ENCODE measurements around the gene LAMA1. TPM values are rescaled to one million over a fixed set of nuclear protein-coding genes. Genes with fewer than 3 reads are reported as not detected.

LAMA1 gene
- total RNA-seq, 4 donors from 2014 or later: 0.48 to 2.9 (median 2.6) TPM; not detected in 1

GRCh38 chr18:6948281-6949055 lies 169.1 kb downstream of the LAMA1 start:
- Histone ChIP-seq H3K36me3 (no peaks in the 10 kb centered on the region), H3K27ac (peak overlapping the region; percentile 75 to 86 (median 79)), H3K4me1 (peaks cover 0 to 44% (median 31%) of the 10 kb centered on the region in 4 donors), H3K4me3 (no peak overlapping the region), H3K9me3 (no peaks in the 10 kb centered on the region), H3K27me3 (no peaks in the 10 kb centered on the region)
- TF ChIP-seq POLR2AphosphoS5 (IDR thresholded peaks at IDR 0.05) (peak in 1 of 3 donors; percentile 18), CTCF (IDR thresholded peaks at IDR 0.05) (no peak)
- 62 to 66% methylated on average over 13 to 16 of the region's 16 CpGs for WGBS, 2 donors (ENCODE audit: low coverage in 1 of 2)
- DNase-seq: no peak
- in situ Hi-C loops (cut with MboI; ENCODE audit: low pct_ligation_motif_present in 1 of 4, low pct_unique_long_range_greater_than_20kb in 1 of 4, low sequenced_read_pairs in 3 of 4): loop anchor here in 1 of 4 donors (25.0 kb wide), 1 partner anchor 239 kb away; no protein-coding TSS in a partner anchor
- intact Hi-C loops (cut with DNase I; ENCODE audit: low total_unique reads): no loop called here

- H3K27ac ChIP-seq: peak overlapping the region; percentile 75 to 86 (median 79)
Measured at GRCh38 chr18:6947338-6948030, 170.1 kb downstream of the LAMA1 start.

GRCh38 chr18:6943143-6943542 lies 174.5 kb downstream of the LAMA1 start:
- WGBS, 2 donors (ENCODE audit: low coverage in 1 of 2): 71 to 89% methylated on average over 6 of the region's 6 CpGs
- in situ Hi-C loops (cut with MboI; ENCODE audit: low pct_ligation_motif_present in 1 of 4, low pct_unique_long_range_greater_than_20kb in 1 of 4, low sequenced_read_pairs in 3 of 4): loop anchor here in 1 of 4 donors (25.0 kb wide), 1 partner anchor 244 kb away; no protein-coding TSS in a partner anchor
- Histone ChIP-seq H3K9me3 (no peaks in the 10 kb centered on the region), H3K36me3 (no peaks in the 10 kb centered on the region), H3K4me3 (no peak overlapping the region), H3K27ac (no peak overlapping the region), H3K4me1 (peaks cover 3 to 20% (median 12%) of the 10 kb centered on the region in 4 donors), H3K27me3 (no peaks in the 10 kb centered on the region)
- intact Hi-C loops (cut with DNase I; ENCODE audit: low total_unique reads): no loop called here
- DNase-seq: no peak
- TF ChIP-seq POLR2A (IDR thresholded peaks at IDR 0.05): no peak
- no peak for TF ChIP-seq CTCF (IDR thresholded peaks at IDR 0.05)
- TF ChIP-seq EP300 (IDR thresholded peaks at IDR 0.05; ENCODE audit: low read depth): no peak
- no peak for TF ChIP-seq POLR2AphosphoS5 (IDR thresholded peaks at IDR 0.05)

More at GRCh38 chr18:6947338-6948030, 170.1 kb downstream of the LAMA1 start:
- no peaks in the 10 kb centered on the region for H3K27me3 ChIP-seq
- H3K4me1 ChIP-seq: peaks cover 0 to 44% (median 31%) of the 10 kb centered on the region in 4 donors
- no peaks in the 10 kb centered on the region for H3K9me3 ChIP-seq
- H3K36me3 ChIP-seq: no peaks in the 10 kb centered on the region
- WGBS, 2 donors (ENCODE audit: low coverage in 1 of 2): 33 to 56% methylated on average over 4 to 10 of the region's 10 CpGs
- H3K4me3 ChIP-seq: peak overlapping the region in 1 of 4 donors; percentile 35
- TF ChIP-seq CTCF (IDR thresholded peaks at IDR 0.05): no peak
- peak; percentile 57 for TF ChIP-seq POLR2A (IDR thresholded peaks at IDR 0.05)
- TF ChIP-seq POLR2AphosphoS5 (IDR thresholded peaks at IDR 0.05): peak in 2 of 3 donors; percentile 50 to 54
- TF ChIP-seq EP300 (IDR thresholded peaks at IDR 0.05; ENCODE audit: low read depth): peak; percentile 43
- intact Hi-C loops (cut with DNase I; ENCODE audit: low total_unique reads) (no loop called here), in situ Hi-C loops (cut with MboI; ENCODE audit: low pct_ligation_motif_present in 1 of 4, low pct_unique_long_range_greater_than_20kb in 1 of 4, low sequenced_read_pairs in 3 of 4) (loop anchor here in 1 of 4 donors (25.0 kb wide), 1 partner anchor 240 kb away; no protein-coding TSS in a partner anchor)
- DNase-seq: peak; percentile 78

- in situ Hi-C loops (cut with MboI; ENCODE audit: low pct_ligation_motif_present in 1 of 4, low pct_unique_long_range_greater_than_20kb in 1 of 4, low sequenced_read_pairs in 3 of 4): loop anchor here in 1 of 4 donors (25.0 kb wide), 1 partner anchor 245 kb away; no protein-coding TSS in a partner anchor
- no peaks in the 10 kb centered on the region for H3K9me3 ChIP-seq
Measured at GRCh38 chr18:6942742-6943141, 174.9 kb downstream of the LAMA1 start.

More at GRCh38 chr18:6942742-6943141, 174.9 kb downstream of the LAMA1 start:
- TF ChIP-seq POLR2AphosphoS5 (IDR thresholded peaks at IDR 0.05) (no peak), POLR2A (IDR thresholded peaks at IDR 0.05) (no peak), EP300 (IDR thresholded peaks at IDR 0.05; ENCODE audit: low read depth) (no peak), CTCF (IDR thresholded peaks at IDR 0.05) (no peak)
- Histone ChIP-seq H3K36me3 (no peaks in the 10 kb centered on the region), H3K27me3 (no peaks in the 10 kb centered on the region), H3K4me3 (no peak overlapping the region), H3K4me1 (peaks cover 1 to 16% (median 9%) of the 10 kb centered on the region in 4 donors), H3K27ac (no peak overlapping the region)
- no peak for DNase-seq
- WGBS, 2 donors (ENCODE audit: low coverage in 1 of 2): 86 to 100% methylated on average over 3 of the region's 3 CpGs
- intact Hi-C loops (cut with DNase I; ENCODE audit: low total_unique reads): no loop called here

All from transverse colon (tissue), 4 donors.